ENCODE measurements around the gene PADI3. TPM values are rescaled to one million over a fixed set of nuclear protein-coding genes. Genes with fewer than 3 reads are reported as not detected.

Gene PADI3
- total and polyA plus RNA-seq, 12 donors = not detected

DNA sequence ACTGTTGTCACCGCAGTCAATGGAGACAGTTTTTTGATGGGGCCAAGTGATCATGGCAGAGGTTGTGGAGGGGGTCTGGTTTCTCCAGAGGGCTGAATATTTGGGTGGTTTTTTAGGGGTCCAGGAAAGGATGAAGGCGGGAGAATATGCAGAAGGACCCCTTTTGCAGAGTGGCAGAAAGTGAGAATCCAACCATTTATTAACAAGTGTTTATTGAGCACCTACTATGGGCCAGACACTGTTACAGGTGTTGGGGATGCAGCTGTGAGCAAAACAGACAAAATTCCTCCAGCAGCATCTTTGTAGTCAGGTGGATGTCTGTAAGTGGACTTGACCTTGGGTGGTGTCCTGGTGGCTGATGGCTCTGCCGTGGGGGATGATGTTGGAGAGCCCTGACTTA is 28.6 kb upstream of the PADI3 start:
- intact Hi-C loops (cut with DNase I) = no loop called here
- H3K4me1 ChIP-seq (replicated peaks in 1 of 2) = no peaks in the 10 kb centered on the region
- no peak for DNase-seq
- H3K27ac ChIP-seq = no peak overlapping the region
- TF ChIP-seq POLR2A (IDR thresholded peaks at IDR 0.05) = no peak
- TF ChIP-seq, protein P1, sequence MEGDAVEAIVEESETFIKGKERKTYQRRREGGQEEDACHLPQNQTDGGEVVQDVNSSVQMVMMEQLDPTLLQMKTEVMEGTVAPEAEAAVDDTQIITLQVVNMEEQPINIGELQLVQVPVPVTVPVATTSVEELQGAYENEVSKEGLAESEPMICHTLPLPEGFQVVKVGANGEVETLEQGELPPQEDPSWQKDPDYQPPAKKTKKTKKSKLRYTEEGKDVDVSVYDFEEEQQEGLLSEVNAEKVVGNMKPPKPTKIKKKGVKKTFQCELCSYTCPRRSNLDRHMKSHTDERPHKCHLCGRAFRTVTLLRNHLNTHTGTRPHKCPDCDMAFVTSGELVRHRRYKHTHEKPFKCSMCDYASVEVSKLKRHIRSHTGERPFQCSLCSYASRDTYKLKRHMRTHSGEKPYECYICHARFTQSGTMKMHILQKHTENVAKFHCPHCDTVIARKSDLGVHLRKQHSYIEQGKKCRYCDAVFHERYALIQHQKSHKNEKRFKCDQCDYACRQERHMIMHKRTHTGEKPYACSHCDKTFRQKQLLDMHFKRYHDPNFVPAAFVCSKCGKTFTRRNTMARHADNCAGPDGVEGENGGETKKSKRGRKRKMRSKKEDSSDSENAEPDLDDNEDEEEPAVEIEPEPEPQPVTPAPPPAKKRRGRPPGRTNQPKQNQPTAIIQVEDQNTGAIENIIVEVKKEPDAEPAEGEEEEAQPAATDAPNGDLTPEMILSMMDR (IDR thresholded peaks at IDR 0.05) = no peak
- H3K36me3 ChIP-seq (replicated peaks in 1 of 2) = no peaks in the 10 kb centered on the region
- no peak overlapping the region for H3K4me3 ChIP-seq
- WGBS, 4 donors = 69 to 84% (median 78%) methylated on average over 3 of the region's 3 CpGs
- H3K9me3 ChIP-seq (replicated peaks in 1 of 3) = no peaks in the 10 kb centered on the region
- no peaks in the 10 kb centered on the region for H3K27me3 ChIP-seq

DNA sequence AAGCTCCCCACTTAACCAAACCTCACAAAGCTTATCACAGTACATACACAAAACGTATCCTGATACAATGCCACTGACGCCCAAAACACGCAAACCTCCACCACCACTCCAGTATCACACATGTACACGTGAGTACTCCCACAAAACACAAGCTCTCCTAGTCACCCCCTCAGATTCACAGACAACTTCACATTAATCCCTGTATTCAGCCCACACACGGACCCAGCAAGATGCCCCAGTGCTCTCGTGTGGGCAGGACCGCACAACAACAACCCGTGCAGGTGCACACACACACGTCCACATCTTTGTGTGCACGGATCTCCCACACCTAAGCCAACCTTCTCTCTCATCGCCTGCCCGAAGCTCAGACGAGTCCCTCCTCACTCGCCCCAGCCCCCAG is 26.3 kb upstream of the PADI3 start:
- TF ChIP-seq, protein P1 (IDR thresholded peaks at IDR 0.05) = no peak
- no peak for TF ChIP-seq POLR2A (IDR thresholded peaks at IDR 0.05)
- H3K4me1 ChIP-seq (replicated peaks in 1 of 2) = no peaks in the 10 kb centered on the region
- 74 to 83% (median 80%) methylated on average over 14 of the region's 14 CpGs for WGBS, 4 donors
- intact Hi-C loops (cut with DNase I) = no loop called here
- no peaks in the 10 kb centered on the region for H3K9me3 ChIP-seq (replicated peaks in 1 of 3)
- H3K27ac ChIP-seq = no peak overlapping the region
- H3K4me3 ChIP-seq = no peak overlapping the region
- DNase-seq = no peak
- no peaks in the 10 kb centered on the region for H3K36me3 ChIP-seq (replicated peaks in 1 of 2)
- H3K27me3 ChIP-seq = no peaks in the 10 kb centered on the region

DNA sequence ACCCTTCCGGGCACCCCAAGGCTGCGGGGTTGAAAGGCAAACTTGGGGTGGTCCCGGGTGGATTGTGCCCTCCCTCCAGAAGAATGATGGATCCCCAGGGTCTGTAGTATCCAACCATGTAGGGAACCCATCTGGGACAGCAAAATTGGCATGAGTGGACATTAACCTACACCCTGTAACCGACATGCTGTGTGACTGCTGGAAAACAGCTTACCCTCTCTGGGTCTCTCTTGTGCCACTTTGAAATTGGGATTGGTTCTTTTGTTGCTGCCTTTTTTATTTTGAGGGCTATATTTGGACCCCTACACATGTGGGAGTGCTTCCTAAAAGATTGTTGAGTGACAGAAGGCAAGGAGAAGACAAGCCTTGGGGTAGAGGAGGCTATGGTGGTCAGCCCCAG is 24.5 kb upstream of the PADI3 start:
- no peak for DNase-seq
- intact Hi-C loops (cut with DNase I) = no loop called here
- no peaks in the 10 kb centered on the region for H3K27me3 ChIP-seq
- TF ChIP-seq, protein P1 (IDR thresholded peaks at IDR 0.05) = no peak
- TF ChIP-seq POLR2A (IDR thresholded peaks at IDR 0.05) = no peak
- H3K36me3 ChIP-seq (replicated peaks in 1 of 2) = no peaks in the 10 kb centered on the region
- no peak overlapping the region for H3K27ac ChIP-seq
- no peak overlapping the region for H3K4me3 ChIP-seq
- 73 to 90% (median 88%) methylated on average over 4 of the region's 4 CpGs for WGBS, 4 donors
- no peaks in the 10 kb centered on the region for H3K4me1 ChIP-seq (replicated peaks in 1 of 2)
- H3K9me3 ChIP-seq (replicated peaks in 1 of 3) = no peaks in the 10 kb centered on the region

DNA sequence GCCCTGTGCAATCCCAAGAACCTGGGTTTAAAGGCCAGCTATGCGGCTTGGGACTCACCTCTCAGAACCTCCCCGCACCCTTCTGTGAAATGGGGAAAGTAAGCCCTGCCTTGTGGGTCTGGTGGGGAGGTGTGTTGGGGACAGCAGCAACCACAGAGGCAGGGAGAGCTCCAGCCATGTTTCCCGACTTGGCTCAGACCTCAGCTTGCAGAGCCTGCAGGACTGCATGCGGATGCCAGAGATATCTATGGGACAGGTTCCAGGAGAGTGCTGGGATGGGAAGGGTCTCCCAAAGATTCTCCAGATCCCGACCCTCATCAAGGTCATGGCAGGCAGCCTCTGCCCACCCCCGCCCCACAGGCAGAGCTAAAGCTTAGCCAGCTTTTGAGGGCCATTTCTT is 23.8 kb upstream of the PADI3 start:
- Histone ChIP-seq H3K9me3 (replicated peaks in 1 of 3) (no peaks in the 10 kb centered on the region), H3K36me3 (replicated peaks in 1 of 2) (no peaks in the 10 kb centered on the region), H3K27ac (no peak overlapping the region), H3K4me3 (no peak overlapping the region), H3K27me3 (no peaks in the 10 kb centered on the region), H3K4me1 (replicated peaks in 1 of 2) (no peaks in the 10 kb centered on the region)
- DNase-seq = no peak
- TF ChIP-seq, protein P1 (IDR thresholded peaks at IDR 0.05) = no peak
- no peak for TF ChIP-seq POLR2A (IDR thresholded peaks at IDR 0.05)
- WGBS, 4 donors = 70 to 100% (median 78%) methylated on average over 1 to 6 of the region's 6 CpGs
- intact Hi-C loops (cut with DNase I) = no loop called here

All from adrenal gland (tissue), 12 donors.